ENCODE measurements around the gene MAP3K20. TPM values are rescaled to one million over a fixed set of nuclear protein-coding genes. Genes with fewer than 3 reads are reported as not detected.
"Not testable (repeated sequence)": the region's sequence is repeated elsewhere in the genome, so short reads cannot be mapped to it uniquely, and the experiment has no call there.

The MAP3K20 gene
- total and polyA plus RNA-seq, 2 donors, result 11.2 to 15.1 TPM

GRCh38 chr2:173126819-173127218 is 51.2 kb downstream of the MAP3K20 start:
- Histone ChIP-seq H3K27me3 (ENCODE audit: control insufficient read depth in 2 of 2, insufficient read depth in 1 of 2, low read length in 1 of 2) (no peaks in the 10 kb centered on the region), H3K27ac (ENCODE audit: low read depth in 1 of 2, low read length in 1 of 2) (no peak overlapping the region), H3K9me3 (ENCODE audit: control insufficient read depth in 2 of 2, insufficient read depth in 1 of 2, low read length in 1 of 2) (no peaks in the 10 kb centered on the region), H3K36me3 (ENCODE audit: control insufficient read depth in 2 of 2, insufficient read depth in 2 of 2, low read length in 1 of 2) (no peaks in the 10 kb centered on the region), H3K4me3 (ENCODE audit: low read length in 2 of 2) (no peak overlapping the region), H3K4me1 (ENCODE audit: control insufficient read depth in 2 of 2, insufficient read depth in 2 of 2, low read length in 2 of 2) (no peaks in the 10 kb centered on the region)
- DNase-seq (ENCODE audit: low read depth in 6 of 9, low spot score in 9 of 9), result no peak
- WGBS, result 50% methylated on average over 1 of the region's 1 CpG

- H3K4me1 ChIP-seq (ENCODE audit: control insufficient read depth in 2 of 2, insufficient read depth in 2 of 2, low read length in 2 of 2); H3K27me3 ChIP-seq (ENCODE audit: control insufficient read depth in 2 of 2, insufficient read depth in 1 of 2, low read length in 1 of 2); DNase-seq (ENCODE audit: low read depth in 6 of 9, low spot score in 9 of 9); H3K27ac ChIP-seq (ENCODE audit: low read depth in 1 of 2, low read length in 1 of 2); H3K9me3 ChIP-seq (ENCODE audit: control insufficient read depth in 2 of 2, insufficient read depth in 1 of 2, low read length in 1 of 2); H3K36me3 ChIP-seq (ENCODE audit: control insufficient read depth in 2 of 2, insufficient read depth in 2 of 2, low read length in 1 of 2); H3K4me3 ChIP-seq (ENCODE audit: low read length in 2 of 2): not testable (repeated sequence)
- WGBS, result 98% methylated on average over 5 of the region's 5 CpGs
Measured at GRCh38 chr2:173128132-173128531, 52.5 kb downstream of the MAP3K20 start.

- H3K9me3 ChIP-seq (ENCODE audit: control insufficient read depth in 2 of 2, insufficient read depth in 1 of 2, low read length in 1 of 2), result no peaks in the 10 kb centered on the region
- no peak for DNase-seq (ENCODE audit: low read depth in 6 of 9, low spot score in 9 of 9)
- no peaks in the 10 kb centered on the region for H3K36me3 ChIP-seq (ENCODE audit: control insufficient read depth in 2 of 2, insufficient read depth in 2 of 2, low read length in 1 of 2)
- 91% methylated on average over 6 of the region's 6 CpGs for WGBS
- no peak overlapping the region for H3K4me3 ChIP-seq (ENCODE audit: low read length in 2 of 2)
- no peak overlapping the region for H3K27ac ChIP-seq (ENCODE audit: low read depth in 1 of 2, low read length in 1 of 2)
- H3K27me3 ChIP-seq (ENCODE audit: control insufficient read depth in 2 of 2, insufficient read depth in 1 of 2, low read length in 1 of 2), result no peaks in the 10 kb centered on the region
- H3K4me1 ChIP-seq (ENCODE audit: control insufficient read depth in 2 of 2, insufficient read depth in 2 of 2, low read length in 2 of 2), result no peaks in the 10 kb centered on the region
Measured at GRCh38 chr2:173130496-173131465, 55.1 kb downstream of the MAP3K20 start.

GRCh38 chr2:173132531-173132930 is 56.9 kb downstream of the MAP3K20 start:
- H3K36me3 ChIP-seq (ENCODE audit: control insufficient read depth in 2 of 2, insufficient read depth in 2 of 2, low read length in 1 of 2), result no peaks in the 10 kb centered on the region
- H3K9me3 ChIP-seq (ENCODE audit: control insufficient read depth in 2 of 2, insufficient read depth in 1 of 2, low read length in 1 of 2), result no peaks in the 10 kb centered on the region
- 99% methylated on average over 1 of the region's 1 CpG for WGBS
- H3K4me1 ChIP-seq (ENCODE audit: control insufficient read depth in 2 of 2, insufficient read depth in 2 of 2, low read length in 2 of 2), result peaks cover 3 to 11% of the 10 kb centered on the region in 2 donors
- DNase-seq (ENCODE audit: low read depth in 6 of 9, low spot score in 9 of 9), result no peak
- no peak overlapping the region for H3K4me3 ChIP-seq (ENCODE audit: low read length in 2 of 2)
- no peaks in the 10 kb centered on the region for H3K27me3 ChIP-seq (ENCODE audit: control insufficient read depth in 2 of 2, insufficient read depth in 1 of 2, low read length in 1 of 2)
- no peak overlapping the region for H3K27ac ChIP-seq (ENCODE audit: low read depth in 1 of 2, low read length in 1 of 2)

- no peak overlapping the region for H3K27ac ChIP-seq (ENCODE audit: low read depth in 1 of 2, low read length in 1 of 2)
- no peaks in the 10 kb centered on the region for H3K36me3 ChIP-seq (ENCODE audit: control insufficient read depth in 2 of 2, insufficient read depth in 2 of 2, low read length in 1 of 2)
- WGBS, result 59% methylated on average over 4 of the region's 4 CpGs
- peak in 1 of 9 donors; percentile 23 for DNase-seq (ENCODE audit: low read depth in 6 of 9, low spot score in 9 of 9)
- H3K4me1 ChIP-seq (ENCODE audit: control insufficient read depth in 2 of 2, insufficient read depth in 2 of 2, low read length in 2 of 2), result peaks cover 3 to 11% of the 10 kb centered on the region in 2 donors
- H3K4me3 ChIP-seq (ENCODE audit: low read length in 2 of 2), result no peak overlapping the region
- H3K9me3 ChIP-seq (ENCODE audit: control insufficient read depth in 2 of 2, insufficient read depth in 1 of 2, low read length in 1 of 2), result no peaks in the 10 kb centered on the region
- no peaks in the 10 kb centered on the region for H3K27me3 ChIP-seq (ENCODE audit: control insufficient read depth in 2 of 2, insufficient read depth in 1 of 2, low read length in 1 of 2)
Measured at GRCh38 chr2:173134703-173135102, 59.1 kb downstream of the MAP3K20 start.

GRCh38 chr2:173136067-173136466 is 60.4 kb downstream of the MAP3K20 start:
- H3K4me1 ChIP-seq (ENCODE audit: control insufficient read depth in 2 of 2, insufficient read depth in 2 of 2, low read length in 2 of 2), result peaks cover 3 to 11% of the 10 kb centered on the region in 2 donors

GRCh38 chr2:173136599-173136998 is 61.0 kb downstream of the MAP3K20 start:
- Histone ChIP-seq H3K4me1 (ENCODE audit: control insufficient read depth in 2 of 2, insufficient read depth in 2 of 2, low read length in 2 of 2) (peaks cover 3 to 11% of the 10 kb centered on the region in 2 donors), H3K9me3 (ENCODE audit: control insufficient read depth in 2 of 2, insufficient read depth in 1 of 2, low read length in 1 of 2) (no peaks in the 10 kb centered on the region), H3K4me3 (ENCODE audit: low read length in 2 of 2) (no peak overlapping the region), H3K36me3 (ENCODE audit: control insufficient read depth in 2 of 2, insufficient read depth in 2 of 2, low read length in 1 of 2) (no peaks in the 10 kb centered on the region), H3K27me3 (ENCODE audit: control insufficient read depth in 2 of 2, insufficient read depth in 1 of 2, low read length in 1 of 2) (no peaks in the 10 kb centered on the region), H3K27ac (ENCODE audit: low read depth in 1 of 2, low read length in 1 of 2) (no peak overlapping the region)
- WGBS, result 10% methylated on average over 2 of the region's 2 CpGs
- peak in 5 of 9 donors; percentile 10 to 52 (median 15) for DNase-seq (ENCODE audit: low read depth in 6 of 9, low spot score in 9 of 9)

More at GRCh38 chr2:173136067-173136466, 60.4 kb downstream of the MAP3K20 start:
- Histone ChIP-seq H3K4me3 (ENCODE audit: low read length in 2 of 2) (no peak overlapping the region), H3K27ac (ENCODE audit: low read depth in 1 of 2, low read length in 1 of 2) (no peak overlapping the region), H3K27me3 (ENCODE audit: control insufficient read depth in 2 of 2, insufficient read depth in 1 of 2, low read length in 1 of 2) (no peaks in the 10 kb centered on the region), H3K36me3 (ENCODE audit: control insufficient read depth in 2 of 2, insufficient read depth in 2 of 2, low read length in 1 of 2) (no peaks in the 10 kb centered on the region), H3K9me3 (ENCODE audit: control insufficient read depth in 2 of 2, insufficient read depth in 1 of 2, low read length in 1 of 2) (no peaks in the 10 kb centered on the region)
- no peak for DNase-seq (ENCODE audit: low read depth in 6 of 9, low spot score in 9 of 9)
- WGBS, result 81% methylated on average over 2 of the region's 2 CpGs

GRCh38 chr2:173137610-173138009 is 62.0 kb downstream of the MAP3K20 start:
- peaks cover 3 to 11% of the 10 kb centered on the region in 2 donors for H3K4me1 ChIP-seq (ENCODE audit: control insufficient read depth in 2 of 2, insufficient read depth in 2 of 2, low read length in 2 of 2)
- WGBS, result 73% methylated on average over 3 of the region's 3 CpGs
- H3K4me3 ChIP-seq (ENCODE audit: low read length in 2 of 2), result no peak overlapping the region
- H3K27me3 ChIP-seq (ENCODE audit: control insufficient read depth in 2 of 2, insufficient read depth in 1 of 2, low read length in 1 of 2), result no peaks in the 10 kb centered on the region
- H3K36me3 ChIP-seq (ENCODE audit: control insufficient read depth in 2 of 2, insufficient read depth in 2 of 2, low read length in 1 of 2), result no peaks in the 10 kb centered on the region
- peaks cover 0 to 4% of the 10 kb centered on the region in 2 donors for H3K9me3 ChIP-seq (ENCODE audit: control insufficient read depth in 2 of 2, insufficient read depth in 1 of 2, low read length in 1 of 2)
- DNase-seq (ENCODE audit: low read depth in 6 of 9, low spot score in 9 of 9), result no peak
- H3K27ac ChIP-seq (ENCODE audit: low read depth in 1 of 2, low read length in 1 of 2), result no peak overlapping the region

GRCh38 chr2:173138962-173139361 is 63.3 kb downstream of the MAP3K20 start:
- WGBS, result over 99% methylated on average over 3 of the region's 3 CpGs
- Histone ChIP-seq H3K4me1 (ENCODE audit: control insufficient read depth in 2 of 2, insufficient read depth in 2 of 2, low read length in 2 of 2) (peaks cover 3 to 11% of the 10 kb centered on the region in 2 donors), H3K27me3 (ENCODE audit: control insufficient read depth in 2 of 2, insufficient read depth in 1 of 2, low read length in 1 of 2) (no peaks in the 10 kb centered on the region), H3K4me3 (ENCODE audit: low read length in 2 of 2) (no peak overlapping the region), H3K9me3 (ENCODE audit: control insufficient read depth in 2 of 2, insufficient read depth in 1 of 2, low read length in 1 of 2) (peaks cover 0 to 7% of the 10 kb centered on the region in 2 donors), H3K36me3 (ENCODE audit: control insufficient read depth in 2 of 2, insufficient read depth in 2 of 2, low read length in 1 of 2) (no peaks in the 10 kb centered on the region), H3K27ac (ENCODE audit: low read depth in 1 of 2, low read length in 1 of 2) (no peak overlapping the region)
- DNase-seq (ENCODE audit: low read depth in 6 of 9, low spot score in 9 of 9), result no peak

Measured in thymus (tissue), 11 donors.